ENCODE data around the gene BTBD6. TPM values are rescaled to one million over a fixed set of nuclear protein-coding genes. Genes with fewer than 3 reads are reported as not detected.
A peak's percentile ranks its signal among the peaks of the same experiment; 100 is the strongest.
"Not testable (repeated sequence)": the region's sequence is repeated elsewhere in the genome, so short reads cannot be mapped to it uniquely, and the experiment has no call there.

The BTBD6 gene
- total RNA-seq, 8 experiments from 2014 or later: 18.8 to 29.3 (median 26.3) TPM

GRCh38 chr14:105267820-105268548 is 19.7 kb downstream of the BTBD6 start:
- no peak for ATAC-seq (replicated peaks in 6 of 8)
- in situ Hi-C loops (cut with MboI; ENCODE audit: low pct_unique_long_range_greater_than_20kb in 2 of 9, low sequenced_read_pairs in 9 of 9, unreplicated experiment in 9 of 9): no loop called here
- Histone ChIP-seq H3K4me3 (no peak overlapping the region), H3K4me1 (replicated peaks in 1 of 2) (no peaks in the 10 kb centered on the region), H3K27ac (no peak overlapping the region)
- WGBS, 10 experiments: 93 to 100% (median 96%) methylated on average over 2 to 13 of the region's 21 CpGs; no CpG with 5 or more reads in 7 of the 10 experiments

- Histone ChIP-seq H3K4me3 (no peak overlapping the region), H3K4me1 (replicated peaks in 1 of 2) (peaks cover 0 to 2% of the 10 kb centered on the region in 2 donors), H3K27ac (no peak overlapping the region)
- in situ Hi-C loops (cut with MboI; ENCODE audit: low pct_unique_long_range_greater_than_20kb in 2 of 9, low sequenced_read_pairs in 9 of 9, unreplicated experiment in 9 of 9): no loop called here
- ATAC-seq (replicated peaks in 6 of 8): no peak
- WGBS, 10 experiments: 94 to 100% (median 100%) methylated on average over 1 to 6 of the region's 18 CpGs; no CpG with 5 or more reads in 5 of the 10 experiments
These were observed 20.5 kb downstream of the BTBD6 start for GRCh38 chr14:105268736-105269354.

- no peak overlapping the region for H3K27ac ChIP-seq
These were observed 21.1 kb downstream of the BTBD6 start for GRCh38 chr14:105269405-105269804.

GRCh38 chr14:105271224-105271890 is 23.0 kb downstream of the BTBD6 start:
- Histone ChIP-seq H3K27ac (no peak overlapping the region), H3K4me1 (replicated peaks in 1 of 2) (peaks cover 0 to 10% of the 10 kb centered on the region in 2 donors), H3K4me3 (no peak overlapping the region)
- in situ Hi-C loops (cut with MboI; ENCODE audit: low pct_unique_long_range_greater_than_20kb in 2 of 9, low sequenced_read_pairs in 9 of 9, unreplicated experiment in 9 of 9): no loop called here
- ATAC-seq (replicated peaks in 6 of 8): no peak
- WGBS, 10 experiments: 60 to 93% (median 88%) methylated on average over 1 to 12 of the region's 22 CpGs; no CpG with 5 or more reads in 5 of the 10 experiments

More at GRCh38 chr14:105269405-105269804, 21.1 kb downstream of the BTBD6 start:
- ATAC-seq (replicated peaks in 6 of 8): no peak
- Histone ChIP-seq H3K4me3 (no peak overlapping the region), H3K4me1 (replicated peaks in 1 of 2) (peaks cover 0 to 8% of the 10 kb centered on the region in 2 donors)
- WGBS, 10 experiments: no CpG with 5 or more reads among the region's 11 CpGs
- in situ Hi-C loops (cut with MboI; ENCODE audit: low pct_unique_long_range_greater_than_20kb in 2 of 9, low sequenced_read_pairs in 9 of 9, unreplicated experiment in 9 of 9): no loop called here

GRCh38 chr14:105272623-105273022 is 24.3 kb downstream of the BTBD6 start:
- no peak overlapping the region for H3K27ac ChIP-seq
- H3K4me3 ChIP-seq: no peak overlapping the region
- in situ Hi-C loops (cut with MboI; ENCODE audit: low pct_unique_long_range_greater_than_20kb in 2 of 9, low sequenced_read_pairs in 9 of 9, unreplicated experiment in 9 of 9): no loop called here
- 65 to 92% (median 79%) methylated on average over 3 to 6 of the region's 15 CpGs; no CpG with 5 or more reads in 6 of the 10 experiments for WGBS, 10 experiments
- H3K4me1 ChIP-seq (replicated peaks in 1 of 2): peaks cover 0 to 10% of the 10 kb centered on the region in 2 donors
- no peak for ATAC-seq (replicated peaks in 6 of 8)

GRCh38 chr14:105273062-105273461 is 24.7 kb downstream of the BTBD6 start:
- no peak for ATAC-seq (replicated peaks in 6 of 8)
- 92 to 100% (median 95%) methylated on average over 2 to 5 of the region's 12 CpGs; no CpG with 5 or more reads in 7 of the 10 experiments for WGBS, 10 experiments
- H3K4me3 ChIP-seq: no peak overlapping the region
- in situ Hi-C loops (cut with MboI; ENCODE audit: low pct_unique_long_range_greater_than_20kb in 2 of 9, low sequenced_read_pairs in 9 of 9, unreplicated experiment in 9 of 9): no loop called here
- H3K27ac ChIP-seq: no peak overlapping the region
- peaks cover 0 to 10% of the 10 kb centered on the region in 2 donors for H3K4me1 ChIP-seq (replicated peaks in 1 of 2)

- Histone ChIP-seq H3K4me3 (no peak overlapping the region), H3K27ac (no peak overlapping the region), H3K4me1 (replicated peaks in 1 of 2) (peaks cover 0 to 10% of the 10 kb centered on the region in 2 donors)
- ATAC-seq (replicated peaks in 6 of 8): no peak
- WGBS, 10 experiments: no CpG with 5 or more reads among the region's 6 CpGs
- in situ Hi-C loops (cut with MboI; ENCODE audit: low pct_unique_long_range_greater_than_20kb in 2 of 9, low sequenced_read_pairs in 9 of 9, unreplicated experiment in 9 of 9): no loop called here
These were observed 26.3 kb downstream of the BTBD6 start for GRCh38 chr14:105274637-105275036.

- H3K4me3 ChIP-seq: no peak overlapping the region
- H3K4me1 ChIP-seq (replicated peaks in 1 of 2): peaks cover 0 to 10% of the 10 kb centered on the region in 2 donors
- peak in 3 of 8 experiments; percentile 31 to 72 (median 35) for ATAC-seq (replicated peaks in 6 of 8)
- no peak overlapping the region for H3K27ac ChIP-seq
- 87 to 94% (median 88%) methylated on average over 3 to 6 of the region's 16 CpGs; no CpG with 5 or more reads in 7 of the 10 experiments for WGBS, 10 experiments
- in situ Hi-C loops (cut with MboI; ENCODE audit: low pct_unique_long_range_greater_than_20kb in 2 of 9, low sequenced_read_pairs in 9 of 9, unreplicated experiment in 9 of 9): no loop called here
These were observed 27.1 kb downstream of the BTBD6 start for GRCh38 chr14:105275267-105275946.

GRCh38 chr14:105277448-105277847 is 29.1 kb downstream of the BTBD6 start:
- H3K4me3 ChIP-seq; ATAC-seq (replicated peaks in 6 of 8); H3K27ac ChIP-seq; in situ Hi-C loops (cut with MboI; ENCODE audit: low pct_unique_long_range_greater_than_20kb in 2 of 9, low sequenced_read_pairs in 9 of 9, unreplicated experiment in 9 of 9): not testable (repeated sequence)
- WGBS, 10 experiments: 100% methylated on average over 1 of the region's 4 CpGs; no CpG with 5 or more reads in 9 of the 10 experiments
- peaks cover 7 to 14% of the 10 kb centered on the region in 2 donors for H3K4me1 ChIP-seq (replicated peaks in 1 of 2)

GRCh38 chr14:105279642-105280361 is 31.5 kb downstream of the BTBD6 start:
- 78 to 100% (median 93%) methylated on average over 1 to 16 of the region's 18 CpGs for WGBS, 10 experiments
- in situ Hi-C loops (cut with MboI; ENCODE audit: low pct_unique_long_range_greater_than_20kb in 2 of 9, low sequenced_read_pairs in 9 of 9, unreplicated experiment in 9 of 9): no loop called here

GRCh38 chr14:105280525-105280924 is 32.2 kb downstream of the BTBD6 start:
- Histone ChIP-seq H3K4me3 (no peak overlapping the region), H3K27ac (no peak overlapping the region), H3K4me1 (replicated peaks in 1 of 2) (peaks cover 4 to 7% of the 10 kb centered on the region in 2 donors)
- in situ Hi-C loops (cut with MboI; ENCODE audit: low pct_unique_long_range_greater_than_20kb in 2 of 9, low sequenced_read_pairs in 9 of 9, unreplicated experiment in 9 of 9): no loop called here
- WGBS, 10 experiments: 87 to 100% (median 95%) methylated on average over 2 to 3 of the region's 21 CpGs; no CpG with 5 or more reads in 6 of the 10 experiments
- ATAC-seq (replicated peaks in 6 of 8): no peak

More at GRCh38 chr14:105279642-105280361, 31.5 kb downstream of the BTBD6 start:
- Histone ChIP-seq H3K4me1 (replicated peaks in 1 of 2) (peaks cover 4 to 7% of the 10 kb centered on the region in 2 donors), H3K27ac (no peak overlapping the region), H3K4me3 (no peak overlapping the region)
- ATAC-seq (replicated peaks in 6 of 8): no peak

Measured in motor neuron (in vitro differentiated cells).